ENCODE measurements around the gene EPHA8.

DNA sequence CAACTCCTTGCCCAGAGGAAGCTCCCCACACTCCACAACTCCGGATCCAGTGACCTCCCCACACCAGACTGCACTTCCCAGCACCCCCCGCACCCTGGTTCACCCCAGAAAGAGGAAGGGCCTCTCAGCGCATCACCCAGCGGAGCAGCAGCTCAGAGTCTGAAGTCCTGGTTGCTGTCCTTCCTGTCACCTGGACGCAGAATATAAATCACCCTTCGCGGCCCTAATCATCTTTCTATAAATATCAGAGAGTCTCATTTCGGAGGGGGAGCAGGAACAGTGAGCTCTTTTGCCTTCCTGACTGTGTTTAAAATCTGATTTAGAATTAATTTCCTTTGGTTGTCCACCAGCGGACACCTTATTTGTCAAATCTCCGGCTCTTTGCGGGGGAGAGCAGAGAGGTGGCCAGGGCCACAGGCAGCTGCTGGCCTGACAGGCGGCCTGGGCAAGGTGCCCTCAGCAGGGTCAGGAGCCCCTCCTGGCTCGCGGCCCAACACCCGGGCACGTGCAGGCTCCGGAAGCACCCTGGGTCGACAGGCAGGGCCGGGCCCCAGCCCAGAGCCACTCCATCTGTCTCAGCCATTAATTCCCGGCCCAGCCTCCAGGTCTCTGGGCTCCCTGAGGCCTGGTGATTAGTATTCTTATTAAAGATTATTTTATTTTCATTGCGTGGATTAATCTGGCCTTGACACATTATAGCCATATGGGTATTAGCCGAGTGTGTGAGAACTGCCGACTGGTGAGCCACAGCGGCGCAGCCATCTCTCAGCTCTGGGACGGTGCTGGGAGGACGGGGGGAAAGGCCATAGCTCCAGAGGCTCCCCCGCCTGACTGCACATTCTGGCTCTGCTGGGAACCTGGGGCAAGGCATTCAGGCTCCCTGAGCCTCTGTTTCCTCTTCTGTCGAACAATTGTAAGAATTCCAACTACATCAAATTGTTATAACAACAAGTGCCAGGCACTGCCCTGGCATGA, 19.7 kb downstream of the EPHA8 start:
- TF ChIP-seq, protein P1, sequence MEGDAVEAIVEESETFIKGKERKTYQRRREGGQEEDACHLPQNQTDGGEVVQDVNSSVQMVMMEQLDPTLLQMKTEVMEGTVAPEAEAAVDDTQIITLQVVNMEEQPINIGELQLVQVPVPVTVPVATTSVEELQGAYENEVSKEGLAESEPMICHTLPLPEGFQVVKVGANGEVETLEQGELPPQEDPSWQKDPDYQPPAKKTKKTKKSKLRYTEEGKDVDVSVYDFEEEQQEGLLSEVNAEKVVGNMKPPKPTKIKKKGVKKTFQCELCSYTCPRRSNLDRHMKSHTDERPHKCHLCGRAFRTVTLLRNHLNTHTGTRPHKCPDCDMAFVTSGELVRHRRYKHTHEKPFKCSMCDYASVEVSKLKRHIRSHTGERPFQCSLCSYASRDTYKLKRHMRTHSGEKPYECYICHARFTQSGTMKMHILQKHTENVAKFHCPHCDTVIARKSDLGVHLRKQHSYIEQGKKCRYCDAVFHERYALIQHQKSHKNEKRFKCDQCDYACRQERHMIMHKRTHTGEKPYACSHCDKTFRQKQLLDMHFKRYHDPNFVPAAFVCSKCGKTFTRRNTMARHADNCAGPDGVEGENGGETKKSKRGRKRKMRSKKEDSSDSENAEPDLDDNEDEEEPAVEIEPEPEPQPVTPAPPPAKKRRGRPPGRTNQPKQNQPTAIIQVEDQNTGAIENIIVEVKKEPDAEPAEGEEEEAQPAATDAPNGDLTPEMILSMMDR (IDR thresholded peaks at IDR 0.05): no peak
- TF ChIP-seq POLR2A (IDR thresholded peaks at IDR 0.05): no peak

Data from testis (tissue), 2 donors.